HG03520 (cell line): ENCODE data around the gene PARS2.

Experiments used
- ATAC-seq: cut with Tn5 transposase; IDR thresholded peaks from one replicate; pipeline ENCODE4 v1.9.1; 2021; ENCODE audit warnings: mild to moderate bottlenecking, moderate library complexity; ENCODE audit not compliant: unreplicated experiment

PARS2 gene

GRCh38 chr1:54742282-54742681 is 22.0 kb downstream of the PARS2 start:
- ATAC-seq = no peak

- ATAC-seq = no peak
Measured at GRCh38 chr1:54741531-54741930, 22.8 kb downstream of the PARS2 start.

GRCh38 chr1:54738244-54738643 is 26.1 kb downstream of the PARS2 start:
- no peak for ATAC-seq

- ATAC-seq = no peak
Measured at GRCh38 chr1:54736685-54737084, 27.6 kb downstream of the PARS2 start.

- ATAC-seq = no peak
Measured at GRCh38 chr1:54728027-54728426, 36.3 kb downstream of the PARS2 start.

- ATAC-seq = no peak
Measured at GRCh38 chr1:54724771-54725170, 39.6 kb downstream of the PARS2 start.

GRCh38 chr1:54723985-54724384 is 40.3 kb downstream of the PARS2 start:
- ATAC-seq = no peak

GRCh38 chr1:54721719-54722118 is 42.6 kb downstream of the PARS2 start:
- no peak for ATAC-seq

- ATAC-seq = no peak
Measured at GRCh38 chr1:54716299-54717047, 47.9 kb downstream of the PARS2 start.

GRCh38 chr1:54715493-54716298 is 48.6 kb downstream of the PARS2 start, which contains the start of gene TTC4:
TSS of gene TTC4 (plus strand) at chr1:54715861. CDS start at chr1:54715909, 48 bp downstream.
- ATAC-seq = peak; percentile 96

GRCh38 chr1:54714881-54715492 is 49.3 kb downstream of the PARS2 start:
- no peak for ATAC-seq

GRCh38 chr1:54711536-54711935 is 52.8 kb downstream of the PARS2 start:
- no peak for ATAC-seq

- no peak for ATAC-seq
Measured at GRCh38 chr1:54710841-54711240, 53.5 kb downstream of the PARS2 start.

GRCh38 chr1:54710434-54710833 is 53.9 kb downstream of the PARS2 start:
- ATAC-seq = no peak

GRCh38 chr1:54709547-54710292 is 54.6 kb downstream of the PARS2 start:
- no peak for ATAC-seq

GRCh38 chr1:54708385-54708784 is 55.9 kb downstream of the PARS2 start:
- ATAC-seq = no peak
